Adrenal gland (tissue), 12 donors: ENCODE results near the gene TMEM97. TPM values are rescaled to one million over a fixed set of nuclear protein-coding genes. Genes with fewer than 3 reads are reported as not detected.

ENCODE experiments used
- DNase-seq, 7 donors: peaks; one replicate each; pipeline ENCODE4 v3.0.0-alpha.2; 2019 to 2020
- H3K27ac ChIP-seq, 5 donors: fragments of 200-600 bp; sonication (generic) in 4 of 5; 1 replicate in 3 of 5; 2 replicates in 2 of 5; pipeline versions ENCODE4 v1.5.1 to v1.8.0; 2016 to 2020; ENCODE audit warnings: mild to moderate bottlenecking in 1 of 5
- H3K27me3 ChIP-seq: fragments of 200-600 bp; 2 replicates; pipeline ENCODE4 v1.8.0; 2021
- H3K36me3 ChIP-seq, 2 donors: fragments of 200-600 bp; replicated peaks in 1 of 2; 1 replicate in 1 of 2; 2 replicates in 1 of 2; pipeline versions ENCODE4 v1.5.1 to v1.8.0; 2018 to 2022
- H3K4me1 ChIP-seq, 2 donors: fragments of 200-600 bp; replicated peaks in 1 of 2; 1 replicate in 1 of 2; 2 replicates in 1 of 2; pipeline versions ENCODE4 v1.5.1 to v1.8.0; 2018 to 2021
- H3K4me3 ChIP-seq, 4 donors: fragments of 200-600 bp; sonication (generic) in 3 of 4; one replicate each; pipeline ENCODE4 v1.5.1; 2016 to 2018
- H3K9me3 ChIP-seq, 3 donors: fragments of 200-600 bp; sonication (generic) in 1 of 3; replicated peaks in 1 of 3; 1 replicate in 2 of 3; 2 replicates in 1 of 3; pipeline versions ENCODE4 v1.5.1 to v1.8.0; 2016 to 2021
- CTCF ChIP-seq, 6 experiments: fragments of 450-650 bp in 4 of 6; fragments of 200-600 bp in 2 of 6; sonication (generic) in 1 of 6; IDR thresholded peaks; 1 replicate in 5 of 6; 2 replicates in 1 of 6; pipeline versions ENCODE4 v1.5.1 to v1.8.0; 2016 to 2021; ENCODE audit warnings: antibody characterized with exemption in 6 of 6, mild to moderate bottlenecking in 2 of 6, moderate library complexity in 1 of 6
- POLR2A ChIP-seq, 2 donors: fragments of 450-650 bp; IDR thresholded peaks; one replicate each; pipeline ENCODE4 v1.6.1; 2017; ENCODE audit warnings: antibody characterized with exemption in 2 of 2, mild to moderate bottlenecking in 2 of 2, moderate library complexity in 1 of 2
- WGBS, 4 donors: extraction: QIAGEN DNeasy Blood & Tissue Kit in 2 of 4; methylation state at CpG; one replicate each; pipeline versions ENCODE4 v1.1.5 to v1.1.7; 2013 to 2017; 5-methylcytosine and 5-hydroxymethylcytosine counted together
- intact Hi-C, 2 donors: fragments of 100-400 bp; cut with DNase I; formaldehyde crosslinking; loops; one replicate each; pipeline versions ENCODE4 v1.14.1 to v1.15.0; 2022 to 2023
- polyA plus RNA-seq, 3 donors: library from polyadenylated mRNA; stranded (reverse); fragments of 200-250 nt in 2 of 3; fragments of 350-450 nt in 1 of 3; fragmentation: Illumina TruSeq in 1 of 3; extraction: RNeasy Lipid Tissue Mini Kit (QIAGEN cat#74804) in 1 of 3; gene quantifications; one replicate each; pipeline ENCODE4 v1.2.3, GENCODE V29; 2013 to 2014
- total RNA-seq, 9 donors: library from RNA; depleted of rRNA in 4 of 9; stranded (reverse); fragments of >200 nt in 4 of 9; fragments of 120-200 nt in 1 of 9; fragmentation: NEBNext Ultra II Directional in 1 of 9; extraction: Animal tissue kit (Norgen Biotek cat#: 25700) in 1 of 9; gene quantifications; one replicate each; pipeline versions ENCODE4 v1.1.0 to v1.2.4, GENCODE V29; 2013 to 2023
- donor health status: healthy with polysubstance abuse.
- donor health status: Bipolar disorder and iron deficiency.
- donor health status: DM: yes; HTN: yes; CAD: no.
- donor health status: DM: no; HTN: no; CAD: no.
- donor health status: DM: no; HTN: no; CAD: no.
- donor health status: DM: yes; HTN: yes; CAD: no.

Gene TMEM97
- total and polyA plus RNA-seq, 12 donors = 6.5 to 779 (median 33.8) TPM

DNA sequence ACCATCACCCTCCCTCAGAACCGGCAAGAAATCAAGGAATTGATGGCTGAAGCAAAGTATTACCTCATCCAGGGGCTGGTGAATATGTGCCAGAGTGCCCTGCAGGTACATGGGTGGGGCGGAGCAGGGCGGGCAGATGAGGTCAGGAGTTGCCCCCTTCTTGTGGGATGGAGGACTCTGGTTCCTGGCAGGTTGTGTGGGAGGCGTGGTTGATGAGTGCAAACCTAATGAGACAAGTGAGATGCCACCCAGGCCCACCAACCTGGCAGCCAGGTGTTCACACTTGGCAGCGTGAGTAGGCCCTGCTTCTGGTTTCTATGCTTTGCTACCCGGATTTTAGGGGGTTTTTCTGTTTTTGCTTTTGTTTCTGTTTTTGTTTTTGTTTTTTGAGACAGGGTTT is 21.4 kb downstream of the TMEM97 start:
- Histone ChIP-seq H3K27me3 (no peaks in the 10 kb centered on the region), H3K9me3 (no peaks in the 10 kb centered on the region), H3K4me3 (no peak overlapping the region), H3K4me1 (peaks cover 25 to 36% of the 10 kb centered on the region in 2 donors), H3K36me3 (peaks cover 0 to 63% of the 10 kb centered on the region in 2 donors), H3K27ac (no peak overlapping the region)
- 90 to 92% (median 91%) methylated on average over 6 of the region's 6 CpGs for WGBS, 4 donors
- DNase-seq = no peak
- intact Hi-C loops = no loop called here
- TF ChIP-seq POLR2A (IDR thresholded peaks at IDR 0.05) = no peak
- TF ChIP-seq CTCF (IDR thresholded peaks at IDR 0.05) = no peak

- Histone ChIP-seq H3K4me3 (no peak overlapping the region), H3K27ac (no peak overlapping the region), H3K27me3 (no peaks in the 10 kb centered on the region), H3K36me3 (peaks cover 0 to 68% of the 10 kb centered on the region in 2 donors), H3K4me1 (peaks cover 32 to 44% of the 10 kb centered on the region in 2 donors), H3K9me3 (no peaks in the 10 kb centered on the region)
- 87 to 94% (median 92%) methylated on average over 10 to 11 of the region's 11 CpGs for whole genome bisulfite sequencing, 4 donors
- TF ChIP-seq POLR2A (IDR thresholded peaks at IDR 0.05) = no peak
- no peak for TF ChIP-seq CTCF (IDR thresholded peaks at IDR 0.05)
- DNase-seq = no peak
- intact Hi-C loops = no loop called here
These were observed 22.5 kb downstream of the TMEM97 start for GRCh38 chr17:28341516-28341915.

GRCh38 chr17:28342313-28342712 is 23.3 kb downstream of the TMEM97 start:
- no peak for TF ChIP-seq CTCF (IDR thresholded peaks at IDR 0.05)
- no peak overlapping the region for H3K27ac ChIP-seq
- intact Hi-C loops = no loop called here
- H3K4me3 ChIP-seq = no peak overlapping the region
- peak in 1 of 7 donors; percentile 50 for DNase-seq
- peaks cover 30 to 44% of the 10 kb centered on the region in 2 donors for H3K4me1 ChIP-seq
- H3K27me3 ChIP-seq = no peaks in the 10 kb centered on the region
- H3K9me3 ChIP-seq = no peaks in the 10 kb centered on the region
- H3K36me3 ChIP-seq = peaks cover 0 to 71% of the 10 kb centered on the region in 2 donors
- 81 to 90% (median 87%) methylated on average over 10 to 14 of the region's 14 CpGs for WGBS, 4 donors

DNA sequence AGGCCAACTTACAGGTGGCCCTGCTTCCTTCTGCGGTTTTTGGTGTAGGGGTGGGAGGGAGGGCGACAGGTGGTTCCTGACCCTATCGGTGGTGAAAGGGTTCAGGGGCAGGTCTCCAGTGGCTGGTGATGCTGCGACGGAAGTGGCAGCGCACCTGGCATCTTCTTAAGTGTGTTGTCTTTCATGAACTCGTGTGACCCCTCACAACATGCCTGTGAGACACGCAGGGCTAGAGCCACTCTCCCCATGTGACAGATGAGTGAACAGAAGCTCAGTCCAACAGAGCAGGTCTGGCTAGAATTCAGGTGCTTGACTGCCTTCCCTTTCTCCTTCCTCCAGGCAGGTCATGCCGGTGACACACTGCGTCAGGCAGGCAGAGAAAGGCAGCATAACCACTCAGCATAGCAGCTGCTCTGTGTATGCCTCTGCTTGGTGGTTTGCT is 24.5 kb downstream of the TMEM97 start:
- no peak overlapping the region for H3K27ac ChIP-seq
- peak in 1 of 7 donors; percentile 50 for DNase-seq
- peaks cover 29 to 44% of the 10 kb centered on the region in 2 donors for H3K4me1 ChIP-seq
- no peaks in the 10 kb centered on the region for H3K9me3 ChIP-seq
- H3K4me3 ChIP-seq = no peak overlapping the region
- H3K36me3 ChIP-seq = peaks cover 0 to 83% of the 10 kb centered on the region in 2 donors
- 53 to 92% (median 90%) methylated on average over 6 to 10 of the region's 10 CpGs for WGBS, 4 donors
- no peaks in the 10 kb centered on the region for H3K27me3 ChIP-seq
- TF ChIP-seq CTCF (IDR thresholded peaks at IDR 0.05) (no peak), POLR2A (IDR thresholded peaks at IDR 0.05) (no peak)
- intact Hi-C loops = no loop called here
